Left renal pelvis (tissue), 4 donors: ENCODE results near the gene AKAP8L. TPM values are rescaled to one million over a fixed set of nuclear protein-coding genes. Genes with fewer than 3 reads are reported as not detected.

Experiments
- DNase-seq, 4 donors: peaks; one replicate each; pipeline ENCODE4 v3.0.0-alpha.2; 2013; ENCODE audit warnings: low read depth in 4 of 4, low spot score in 3 of 4
- polyA plus RNA-seq, 4 donors: library from polyadenylated mRNA; unstranded; fragments of 120-200 nt; gene quantifications; one replicate each; pipeline ENCODE4 v1.2.1, GENCODE V29; 2013; ENCODE audit not compliant: insufficient read length in 4 of 4

The AKAP8L gene
- polyA plus RNA-seq, 4 donors: 83.5 to 126 (median 113) TPM

- DNase-seq: no peak
These were observed 24.4 kb downstream of the AKAP8L start for GRCh38 chr19:15394426-15394825.

GRCh38 chr19:15393963-15394362 is 24.8 kb downstream of the AKAP8L start:
- no peak for DNase-seq

DNA sequence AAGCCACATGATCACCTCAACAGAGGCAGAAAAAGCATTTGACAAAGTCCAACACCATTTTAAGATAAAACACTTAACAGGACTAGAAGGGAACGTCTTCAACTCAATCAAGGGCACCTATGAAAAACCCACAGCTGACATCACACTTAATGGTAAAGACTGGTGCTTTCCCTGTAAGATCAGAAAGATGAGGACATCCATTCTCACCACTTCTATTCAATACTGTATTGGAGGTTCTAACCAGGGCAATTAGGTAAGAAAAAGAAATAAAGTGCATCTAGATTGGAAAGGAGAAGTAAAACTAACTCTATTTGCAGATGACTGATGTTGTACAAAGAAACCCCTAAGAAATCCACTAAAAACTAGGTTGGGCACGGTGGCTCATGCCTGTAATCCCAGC is 28.0 kb downstream of the AKAP8L start:
- DNase-seq: no peak

- no peak for DNase-seq
These were observed 36.9 kb downstream of the AKAP8L start for GRCh38 chr19:15381864-15382263.

- no peak for DNase-seq
These were observed 37.4 kb downstream of the AKAP8L start for GRCh38 chr19:15381429-15381828.

- peak in 1 of 4 donors; percentile 37 for DNase-seq
These were observed 38.7 kb downstream of the AKAP8L start for GRCh38 chr19:15379999-15380647.

GRCh38 chr19:15379083-15379998 is 39.4 kb downstream of the AKAP8L start, which contains the start of gene AKAP8:
AKAP8 (minus strand) TSS chr19:15379787; CDS start chr19:15379731, 56 bp downstream.
- peak; percentile 93 to 98 (median 96) for DNase-seq

DNA sequence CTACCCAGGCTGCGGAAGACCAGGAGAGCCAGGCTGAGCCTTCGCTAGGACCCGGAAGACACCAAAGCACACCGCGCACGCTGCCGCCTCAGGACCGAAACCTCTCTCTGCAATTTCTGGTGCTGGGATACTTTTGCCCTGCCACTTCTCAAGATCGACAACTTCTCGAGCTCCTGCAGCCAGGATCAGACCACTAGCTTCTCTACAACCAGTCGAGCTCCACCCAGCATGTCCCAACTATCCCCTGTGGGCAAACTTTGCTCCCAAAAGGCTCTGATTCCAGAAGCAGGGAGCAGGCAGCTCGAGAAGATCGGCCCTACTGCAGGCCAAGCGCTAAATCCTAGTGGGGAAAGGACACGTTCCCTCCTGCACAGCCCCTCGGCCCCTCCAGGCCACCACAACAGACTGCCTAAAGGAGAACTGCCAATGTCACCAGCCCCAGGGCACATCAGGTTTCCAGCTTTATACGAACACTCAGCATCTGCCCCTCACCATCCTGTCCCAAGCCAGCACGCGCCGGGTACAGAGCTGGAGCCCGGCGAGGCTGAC is 40.2 kb downstream of the AKAP8L start:
- no peak for DNase-seq

DNA sequence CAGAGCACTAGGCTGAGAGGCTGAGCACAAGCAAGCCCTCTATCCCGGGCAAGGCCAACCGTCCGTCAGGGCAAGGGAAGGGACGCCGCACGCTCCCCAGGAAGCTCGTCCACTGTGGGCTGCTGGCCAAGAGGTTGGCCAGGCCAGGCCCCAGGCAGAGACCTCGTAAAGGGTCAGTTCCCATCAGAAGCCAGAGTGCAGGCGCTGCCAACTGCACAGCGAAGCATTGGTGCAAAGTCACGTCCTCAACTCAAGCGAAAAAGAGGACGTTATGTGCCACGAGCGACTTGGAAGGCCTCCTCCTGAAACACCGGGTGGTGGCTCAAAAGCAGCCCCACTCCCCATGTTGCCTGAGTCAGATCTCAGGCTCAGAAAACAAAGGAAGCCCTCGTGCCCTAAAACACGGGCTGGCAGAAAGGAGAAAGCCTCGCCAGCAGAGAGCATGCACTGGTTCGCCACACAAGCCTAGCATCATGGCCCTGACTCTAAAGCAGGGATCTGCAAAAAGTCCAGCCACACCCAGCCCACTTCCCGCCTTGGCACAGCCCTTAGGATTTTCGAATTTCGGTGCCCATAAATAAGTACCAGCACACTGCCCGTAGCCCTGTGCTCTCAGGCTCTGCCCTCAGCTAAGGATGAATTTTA is 43.9 kb downstream of the AKAP8L start:
- DNase-seq: no peak

GRCh38 chr19:15374105-15374651 is 44.6 kb downstream of the AKAP8L start:
- DNase-seq: no peak

- DNase-seq: no peak
These were observed 45.1 kb downstream of the AKAP8L start for GRCh38 chr19:15373644-15374043.

- DNase-seq: no peak
These were observed 45.9 kb downstream of the AKAP8L start for GRCh38 chr19:15372891-15373301.

GRCh38 chr19:15372470-15372869 is 46.3 kb downstream of the AKAP8L start:
- no peak for DNase-seq

- DNase-seq: no peak
These were observed 46.9 kb downstream of the AKAP8L start for GRCh38 chr19:15371786-15372380.

DNA sequence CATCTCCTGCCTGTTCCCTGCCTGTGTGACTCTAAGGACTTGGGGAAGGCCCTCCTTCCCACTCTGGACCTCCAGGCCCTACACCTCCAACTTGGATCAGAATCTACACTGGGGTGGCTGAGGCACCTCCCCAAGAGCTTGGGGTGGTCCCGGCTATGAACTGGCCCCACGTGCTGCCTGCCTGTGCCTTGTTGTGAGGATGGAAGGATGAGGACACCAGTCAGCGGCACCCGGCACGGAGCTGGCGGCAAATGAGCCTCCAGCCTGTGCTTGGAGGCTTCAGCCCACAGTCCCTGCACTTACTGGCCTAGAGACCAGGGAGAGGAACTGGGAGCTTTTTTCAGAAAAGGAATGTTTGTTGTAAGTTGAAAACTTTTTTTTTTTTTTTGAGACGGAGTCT is 47.7 kb downstream of the AKAP8L start:
- DNase-seq: no peak

DNA sequence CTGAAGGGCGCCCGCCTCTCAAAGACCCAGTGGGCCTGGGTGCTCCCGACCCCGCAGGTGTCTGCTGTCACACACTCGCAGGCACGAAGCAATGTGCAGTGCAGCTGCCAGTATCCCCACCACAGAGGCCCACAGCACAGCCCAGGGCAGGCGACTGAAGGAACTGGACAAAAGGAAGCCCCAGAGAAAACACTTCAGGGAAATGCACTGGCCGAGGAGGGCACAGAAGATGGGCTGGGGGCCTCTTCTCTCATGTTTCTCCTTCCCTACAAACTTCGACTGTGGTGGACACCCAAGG is 49.2 kb downstream of the AKAP8L start:
- no peak for DNase-seq

DNA sequence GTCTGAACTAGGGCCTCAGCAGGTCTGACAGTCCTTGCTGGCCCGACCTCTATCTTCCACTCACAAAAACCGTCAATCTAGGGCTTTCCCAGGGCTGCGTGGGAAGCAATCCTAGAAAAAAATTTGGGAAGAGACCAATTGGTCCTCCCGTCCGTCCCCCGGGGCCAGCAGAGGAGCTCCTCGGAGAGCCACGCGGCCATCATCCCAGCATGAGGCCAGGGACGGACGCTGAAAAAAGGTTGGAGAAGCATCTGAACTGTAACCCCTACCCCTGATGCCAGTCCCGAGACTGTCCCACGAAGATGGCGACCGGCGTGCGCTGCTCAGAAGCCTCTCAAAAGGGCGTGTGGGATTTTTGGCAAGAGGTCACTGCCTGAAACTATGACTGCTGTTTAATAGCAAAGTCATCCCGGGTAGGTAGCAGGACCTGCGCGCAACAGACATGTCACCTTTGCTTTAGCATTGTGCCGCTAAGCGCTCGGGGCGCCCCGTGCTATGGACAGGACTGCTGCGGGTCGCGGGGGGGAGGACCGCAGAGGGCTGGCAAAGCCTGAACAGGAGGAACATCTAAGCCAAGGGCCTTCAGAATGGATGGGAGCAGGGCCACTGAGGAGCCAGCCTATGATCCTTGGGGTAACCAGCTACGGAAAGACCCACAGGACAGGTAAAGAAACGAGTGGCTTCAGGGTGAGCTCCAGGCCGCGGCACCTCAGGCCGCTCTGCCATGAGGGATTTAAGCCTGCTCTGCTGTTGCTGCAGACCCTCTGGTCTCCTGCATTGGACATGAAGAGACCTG is 49.8 kb downstream of the AKAP8L start:
- no peak for DNase-seq

GRCh38 chr19:15368051-15368632 is 50.6 kb downstream of the AKAP8L start:
- no peak for DNase-seq

- DNase-seq: no peak
These were observed 51.3 kb downstream of the AKAP8L start for GRCh38 chr19:15367439-15367838.
